ENCODE results near the gene KRT3.
"Not testable (repeated sequence)": the region's sequence is repeated elsewhere in the genome, so short reads cannot be mapped to it uniquely, and the experiment has no call there.

The KRT3 gene

DNA sequence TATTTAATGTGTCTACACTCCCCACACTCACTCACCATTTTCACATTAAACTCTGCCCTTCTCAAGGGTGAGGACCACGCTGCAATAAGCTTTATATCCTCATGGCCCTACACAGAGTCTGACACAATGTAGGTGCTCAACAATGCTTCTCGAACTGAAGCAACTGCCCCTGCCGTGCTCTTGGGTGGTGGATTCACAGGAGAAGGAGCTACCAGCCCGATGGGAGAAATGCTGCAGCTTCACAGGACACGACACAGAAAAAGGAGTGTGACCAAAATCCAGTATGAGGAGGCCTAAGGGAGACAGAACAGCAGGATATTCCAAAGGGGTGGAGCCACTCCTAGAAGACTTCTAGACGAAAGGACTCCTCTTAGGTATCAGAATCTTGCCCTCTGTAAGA, 6.5 kb upstream of the KRT3 start:
- Histone ChIP-seq H3K36me3 (ENCODE audit: insufficient read depth, low read length) (no peaks in the 10 kb centered on the region), H3K27me3 (ENCODE audit: insufficient read depth, low read length) (peaks cover 53% of the 10 kb centered on the region), H3K27ac (ENCODE audit: low read depth, low read length) (no peak overlapping the region), H3K79me2 (ENCODE audit: control insufficient read depth, insufficient read depth, low read length, unreplicated experiment) (no peaks in the 10 kb centered on the region), H2AFZ (ENCODE audit: low read length, unreplicated experiment) (no peak overlapping the region), H3K4me3 (ENCODE audit: low read depth, low read length) (no peak overlapping the region), H3K4me1 (ENCODE audit: control insufficient read depth, insufficient read depth, low read length, unreplicated experiment) (peaks cover 14% of the 10 kb centered on the region)

- Histone ChIP-seq H3K4me3 (ENCODE audit: low read depth, low read length) (no peak overlapping the region), H2AFZ (ENCODE audit: low read length, unreplicated experiment) (no peak overlapping the region), H3K36me3 (ENCODE audit: insufficient read depth, low read length) (no peaks in the 10 kb centered on the region), H3K27me3 (ENCODE audit: insufficient read depth, low read length) (peaks cover 46% of the 10 kb centered on the region), H3K27ac (ENCODE audit: low read depth, low read length) (no peak overlapping the region), H3K79me2 (ENCODE audit: control insufficient read depth, insufficient read depth, low read length, unreplicated experiment) (no peaks in the 10 kb centered on the region), H3K4me1 (ENCODE audit: control insufficient read depth, insufficient read depth, low read length, unreplicated experiment) (peaks cover 14% of the 10 kb centered on the region)
Measured at GRCh38 chr12:52801773-52802172, 5.9 kb upstream of the KRT3 start.

GRCh38 chr12:52800259-52800917, 4.5 kb upstream of the KRT3 start:
- Histone ChIP-seq H3K27me3 (ENCODE audit: insufficient read depth, low read length) (peaks cover 32% of the 10 kb centered on the region), H3K27ac (ENCODE audit: low read depth, low read length) (no peak overlapping the region), H3K79me2 (ENCODE audit: control insufficient read depth, insufficient read depth, low read length, unreplicated experiment) (no peaks in the 10 kb centered on the region), H2AFZ (ENCODE audit: low read length, unreplicated experiment) (no peak overlapping the region), H3K4me3 (ENCODE audit: low read depth, low read length) (no peak overlapping the region), H3K4me1 (ENCODE audit: control insufficient read depth, insufficient read depth, low read length, unreplicated experiment) (peaks cover 14% of the 10 kb centered on the region), H3K36me3 (ENCODE audit: insufficient read depth, low read length) (no peaks in the 10 kb centered on the region)

DNA sequence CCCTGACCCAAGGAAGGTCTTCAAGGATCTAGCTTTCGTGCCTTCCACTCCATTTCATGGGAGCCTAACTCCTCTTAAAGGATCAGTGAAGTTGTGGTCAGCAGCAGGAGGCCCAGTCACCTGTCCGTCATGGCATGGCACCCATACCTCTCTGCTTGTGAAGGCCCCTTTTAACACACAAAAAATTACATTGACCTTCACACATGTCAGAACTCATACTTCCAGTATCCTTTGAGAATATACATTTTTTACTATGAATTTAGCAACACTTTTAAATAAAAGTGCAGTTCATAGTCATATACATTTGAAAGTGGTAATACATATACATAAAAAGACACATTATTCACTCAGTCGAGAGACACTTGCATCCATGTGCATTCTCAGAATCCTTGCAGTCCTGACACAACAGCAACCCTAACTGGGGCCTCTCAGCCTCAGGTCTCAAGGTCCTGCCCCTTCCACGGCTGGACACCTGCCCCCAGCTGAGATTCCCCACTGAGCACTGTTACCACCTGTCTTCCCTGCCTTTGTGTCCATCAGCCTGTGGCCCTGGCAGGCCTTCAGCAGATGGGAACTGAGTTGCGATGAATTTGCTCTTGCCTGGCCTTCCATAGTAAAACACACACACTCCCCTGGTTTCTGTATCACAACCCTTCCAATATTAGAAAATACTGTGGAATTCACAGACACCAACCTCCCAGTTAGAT, 3.7 kb upstream of the KRT3 start:
- Histone ChIP-seq H3K4me3 (ENCODE audit: low read depth, low read length) (no peak overlapping the region), H2AFZ (ENCODE audit: low read length, unreplicated experiment) (no peak overlapping the region), H3K4me1 (ENCODE audit: control insufficient read depth, insufficient read depth, low read length, unreplicated experiment) (peaks cover 14% of the 10 kb centered on the region), H3K36me3 (ENCODE audit: insufficient read depth, low read length) (no peaks in the 10 kb centered on the region), H3K27me3 (ENCODE audit: insufficient read depth, low read length) (peaks cover 27% of the 10 kb centered on the region), H3K27ac (ENCODE audit: low read depth, low read length) (no peak overlapping the region), H3K79me2 (ENCODE audit: control insufficient read depth, insufficient read depth, low read length, unreplicated experiment) (no peaks in the 10 kb centered on the region)

GRCh38 chr12:52798671-52799504, 3.0 kb upstream of the KRT3 start:
- peaks cover 14% of the 10 kb centered on the region for H3K4me1 ChIP-seq (ENCODE audit: control insufficient read depth, insufficient read depth, low read length, unreplicated experiment)
- no peak overlapping the region for H2AFZ ChIP-seq (ENCODE audit: low read length, unreplicated experiment)
- H3K27ac ChIP-seq (ENCODE audit: low read depth, low read length) = no peak overlapping the region

DNA sequence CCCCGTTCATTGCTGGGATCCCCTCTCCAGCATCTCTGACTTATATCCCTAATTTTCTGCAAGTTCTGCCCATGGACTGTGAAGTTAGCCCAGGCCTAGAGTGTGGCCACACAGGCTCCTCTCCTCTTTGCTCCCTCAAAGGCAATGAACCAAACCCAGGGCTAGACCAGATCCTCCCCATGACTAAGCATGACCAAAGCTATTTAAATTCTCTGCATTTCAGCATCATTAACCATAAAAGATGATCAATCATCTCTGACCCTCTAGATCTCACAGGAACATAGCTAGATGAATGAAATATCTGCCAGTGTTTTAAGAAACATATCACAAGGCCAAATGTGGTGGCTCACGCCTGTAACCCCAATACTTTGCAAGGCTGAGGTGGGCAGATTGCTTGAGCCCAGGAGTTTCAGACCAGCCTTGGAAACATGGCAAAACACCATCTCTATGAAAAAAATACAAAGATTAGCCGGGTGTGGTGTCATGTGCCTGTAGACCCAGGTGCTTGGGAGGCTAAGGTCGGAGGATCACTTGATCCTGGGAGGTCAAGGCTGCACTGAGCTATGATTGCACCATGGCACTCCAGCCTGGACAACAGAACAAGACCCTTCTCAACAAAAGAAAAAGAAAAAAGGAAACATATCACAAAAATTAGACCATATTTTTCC, 2.2 kb upstream of the KRT3 start:
- Histone ChIP-seq H3K27ac (ENCODE audit: low read depth, low read length) (no peak overlapping the region), H3K79me2 (ENCODE audit: control insufficient read depth, insufficient read depth, low read length, unreplicated experiment) (no peaks in the 10 kb centered on the region), H3K27me3 (ENCODE audit: insufficient read depth, low read length) (peaks cover 30% of the 10 kb centered on the region), H3K4me3 (ENCODE audit: low read depth, low read length) (no peak overlapping the region), H3K36me3 (ENCODE audit: insufficient read depth, low read length) (no peaks in the 10 kb centered on the region), H2AFZ (ENCODE audit: low read length, unreplicated experiment) (no peak overlapping the region), H3K4me1 (ENCODE audit: control insufficient read depth, insufficient read depth, low read length, unreplicated experiment) (peaks cover 14% of the 10 kb centered on the region)

More at GRCh38 chr12:52798671-52799504, 3.0 kb upstream of the KRT3 start:
- Histone ChIP-seq H3K79me2 (ENCODE audit: control insufficient read depth, insufficient read depth, low read length, unreplicated experiment) (no peaks in the 10 kb centered on the region), H3K36me3 (ENCODE audit: insufficient read depth, low read length) (no peaks in the 10 kb centered on the region), H3K27me3 (ENCODE audit: insufficient read depth, low read length) (peaks cover 31% of the 10 kb centered on the region), H3K4me3 (ENCODE audit: low read depth, low read length) (no peak overlapping the region)

- H3K27ac ChIP-seq (ENCODE audit: low read depth, low read length) = no peak overlapping the region
- peaks cover 14% of the 10 kb centered on the region for H3K4me1 ChIP-seq (ENCODE audit: control insufficient read depth, insufficient read depth, low read length, unreplicated experiment)
- no peak overlapping the region for H2AFZ ChIP-seq (ENCODE audit: low read length, unreplicated experiment)
- no peaks in the 10 kb centered on the region for H3K79me2 ChIP-seq (ENCODE audit: control insufficient read depth, insufficient read depth, low read length, unreplicated experiment)
- H3K36me3 ChIP-seq (ENCODE audit: insufficient read depth, low read length) = no peaks in the 10 kb centered on the region
- H3K27me3 ChIP-seq (ENCODE audit: insufficient read depth, low read length) = peaks cover 30% of the 10 kb centered on the region
- no peak overlapping the region for H3K4me3 ChIP-seq (ENCODE audit: low read depth, low read length)
Measured at GRCh38 chr12:52797529-52797894, 1.6 kb upstream of the KRT3 start.

DNA sequence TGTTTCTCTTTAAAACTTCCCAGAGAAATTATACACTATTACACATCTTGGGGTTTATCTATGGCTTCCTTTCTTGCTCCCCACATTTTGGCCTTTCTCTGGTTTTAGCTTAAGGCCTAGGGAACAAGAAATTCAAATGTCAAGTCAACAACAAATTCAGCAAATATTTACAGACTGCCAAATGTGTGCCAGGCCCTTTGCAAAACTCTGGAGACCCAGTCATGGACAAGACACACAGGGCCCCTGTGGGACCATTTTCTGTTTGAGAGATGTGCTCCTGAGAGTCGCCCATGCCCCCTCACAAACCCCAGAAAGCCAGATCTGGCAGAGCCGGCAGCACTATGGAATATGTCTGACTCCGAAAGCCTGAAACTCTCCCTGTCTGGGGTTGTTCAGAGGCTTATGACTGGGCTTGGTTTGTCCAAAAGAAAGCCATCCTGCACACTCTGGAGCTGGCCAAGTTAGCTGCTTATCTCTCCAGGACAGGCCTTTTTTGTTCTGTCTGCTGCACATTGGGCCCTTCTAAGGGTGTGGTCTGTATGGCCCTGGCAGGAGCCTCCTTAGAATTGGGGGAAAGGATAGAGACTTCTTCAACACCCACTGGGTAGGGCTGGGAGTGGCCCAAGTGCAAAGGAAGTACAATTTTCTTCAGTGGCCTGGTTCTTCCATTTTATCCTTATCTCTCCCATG, 1.1 kb upstream of the KRT3 start:
- H3K27me3 ChIP-seq (ENCODE audit: insufficient read depth, low read length) = peaks cover 30% of the 10 kb centered on the region
- H3K4me1 ChIP-seq (ENCODE audit: control insufficient read depth, insufficient read depth, low read length, unreplicated experiment) = peaks cover 14% of the 10 kb centered on the region
- no peaks in the 10 kb centered on the region for H3K36me3 ChIP-seq (ENCODE audit: insufficient read depth, low read length)
- H3K27ac ChIP-seq (ENCODE audit: low read depth, low read length) = no peak overlapping the region
- H2AFZ ChIP-seq (ENCODE audit: low read length, unreplicated experiment) = no peak overlapping the region
- no peak overlapping the region for H3K4me3 ChIP-seq (ENCODE audit: low read depth, low read length)
- no peaks in the 10 kb centered on the region for H3K79me2 ChIP-seq (ENCODE audit: control insufficient read depth, insufficient read depth, low read length, unreplicated experiment)

- Histone ChIP-seq H2AFZ (ENCODE audit: low read length, unreplicated experiment) (no peak overlapping the region), H3K36me3 (ENCODE audit: insufficient read depth, low read length) (no peaks in the 10 kb centered on the region), H3K79me2 (ENCODE audit: control insufficient read depth, insufficient read depth, low read length, unreplicated experiment) (no peaks in the 10 kb centered on the region), H3K27ac (ENCODE audit: low read depth, low read length) (no peak overlapping the region), H3K27me3 (ENCODE audit: insufficient read depth, low read length) (peaks cover 32% of the 10 kb centered on the region; the same call in 1 of the 2 replicates), H3K4me1 (ENCODE audit: control insufficient read depth, insufficient read depth, low read length, unreplicated experiment) (peaks cover 14% of the 10 kb centered on the region), H3K4me3 (ENCODE audit: low read depth, low read length) (no peak overlapping the region)
Measured at GRCh38 chr12:52796429-52796794, 495 bp upstream of the KRT3 start.

DNA sequence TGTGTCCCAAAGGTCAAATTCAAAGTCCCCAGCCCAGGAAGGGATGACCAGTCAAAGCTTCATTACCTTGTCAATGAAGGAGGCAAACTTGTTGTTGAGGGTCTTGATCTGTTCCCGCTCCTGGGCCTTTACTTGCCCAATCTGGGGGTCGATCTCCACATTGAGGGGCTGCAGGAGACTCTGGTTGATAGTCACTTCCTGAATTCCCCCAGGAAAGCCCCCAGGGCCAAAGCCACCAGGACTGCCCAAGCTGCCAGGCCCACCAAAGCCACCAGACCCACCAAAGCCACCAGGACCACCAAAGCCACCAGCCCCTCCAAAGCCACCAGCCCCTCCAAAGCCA, 614 bp downstream of the KRT3 start:
- H3K4me1 ChIP-seq (ENCODE audit: control insufficient read depth, insufficient read depth, low read length, unreplicated experiment) = peaks cover 14% of the 10 kb centered on the region
- not testable (repeated sequence) for H3K4me3 ChIP-seq (ENCODE audit: low read depth, low read length); H2AFZ ChIP-seq (ENCODE audit: low read length, unreplicated experiment); H3K79me2 ChIP-seq (ENCODE audit: control insufficient read depth, insufficient read depth, low read length, unreplicated experiment); H3K36me3 ChIP-seq (ENCODE audit: insufficient read depth, low read length); H3K27ac ChIP-seq (ENCODE audit: low read depth, low read length)
- peaks cover 43% of the 10 kb centered on the region for H3K27me3 ChIP-seq (ENCODE audit: insufficient read depth, low read length)
